GM23248 (cell line): ENCODE data around the gene HIPK2. TPM values are rescaled to one million over a fixed set of nuclear protein-coding genes. Genes with fewer than 3 reads are reported as not detected.

Experiments
- DNase-seq: peaks from one replicate; pipeline ENCODE4 v3.0.0-alpha.2; 2015
- H2AFZ ChIP-seq: fragments of 200-600 bp; sonication (generic); 2 replicates; pipeline ENCODE4 v1.6.1; 2016; ENCODE audit warnings: antibody characterized with exemption
- H3F3A ChIP-seq: fragments of 200-600 bp; sonication (generic); 2 replicates; pipeline ENCODE4 v1.6.1; 2016; ENCODE audit warnings: mild to moderate bottlenecking, antibody characterized with exemption, mixed run types; ENCODE audit not compliant: insufficient read depth
- H3K27ac ChIP-seq: fragments of 200-600 bp; sonication (generic); 2 replicates; pipeline ENCODE4 v1.5.1; 2016; ENCODE audit warnings: mild to moderate bottlenecking
- H3K27me3 ChIP-seq: fragments of 200-600 bp; sonication (generic); replicated peaks from 2 replicates; pipeline ENCODE4 v1.6.1; 2016; ENCODE audit warnings: mild to moderate bottlenecking; ENCODE audit not compliant: insufficient read depth
- H3K36me3 ChIP-seq: fragments of 200-600 bp; sonication (generic); 2 replicates; pipeline ENCODE4 v1.6.1; 2016; ENCODE audit warnings: low read depth, mild to moderate bottlenecking
- H3K4me1 ChIP-seq: fragments of 200-600 bp; sonication (generic); 2 replicates; pipeline ENCODE4 v1.6.1; 2016; ENCODE audit warnings: mild to moderate bottlenecking; ENCODE audit not compliant: insufficient read depth
- H3K4me2 ChIP-seq: fragments of 200-600 bp; sonication (generic); one replicate; pipeline ENCODE4 v1.6.1; 2016; ENCODE audit warnings: mild to moderate bottlenecking; ENCODE audit not compliant: unreplicated experiment
- H3K4me3 ChIP-seq: fragments of 200-600 bp; sonication (generic); 2 replicates; pipeline ENCODE4 v1.5.1; 2016; ENCODE audit warnings: mild to moderate bottlenecking
- H3K79me2 ChIP-seq: fragments of 200-600 bp; sonication (generic); 2 replicates; pipeline ENCODE4 v1.6.1; 2016; ENCODE audit warnings: mild to moderate bottlenecking; ENCODE audit not compliant: insufficient read depth
- H3K9ac ChIP-seq: fragments of 200-600 bp; sonication (generic); 2 replicates; pipeline ENCODE4 v1.6.1; 2016; ENCODE audit warnings: mild to moderate bottlenecking
- H3K9me2 ChIP-seq: fragments of 200-600 bp; sonication (generic); 2 replicates; pipeline ENCODE4 v1.6.1; 2016; ENCODE audit warnings: mixed run types, mild to moderate bottlenecking, moderate library complexity; ENCODE audit not compliant: insufficient read depth
- H3K9me3 ChIP-seq: fragments of 200-600 bp; sonication (generic); one replicate; pipeline ENCODE4 v1.6.1; 2017; ENCODE audit warnings: low read depth
- H4K20me1 ChIP-seq: fragments of 200-600 bp; sonication (generic); 2 replicates; pipeline ENCODE4 v1.6.0; 2016; ENCODE audit not compliant: insufficient read depth
- EZH2 ChIP-seq: fragments of 200-600 bp; sonication (generic); IDR thresholded peaks from 2 replicates; pipeline ENCODE4 v1.6.1; 2018; ENCODE audit warnings: antibody characterized with exemption, mild to moderate bottlenecking; ENCODE audit not compliant: insufficient read depth, poor library complexity, severe bottlenecking
- EZH2phosphoT487 ChIP-seq: fragments of 200-600 bp; sonication (generic); IDR thresholded peaks from 2 replicates; pipeline ENCODE4 v1.6.1; 2018; ENCODE audit warnings: antibody characterized with exemption, moderate library complexity, mild to moderate bottlenecking, low read depth; ENCODE audit not compliant: insufficient read depth
- WGBS, 2 experiments: methylation state at CpG; one replicate each; pipeline ENCODE4 v1.1.6; 2015 to 2017; ENCODE audit warnings: low lambda C conversion rate in 2 of 2, low coverage in 1 of 2; ENCODE audit errors: missing lambda C conversion rate in 2 of 2; 5-methylcytosine and 5-hydroxymethylcytosine counted together
- in situ Hi-C: fragments of 300-500 bp; cut with MboI; formaldehyde crosslinking; loops from 2 replicates; pipeline ENCODE4 v1.15.0; 2020
- polyA plus RNA-seq: library from polyadenylated mRNA; unstranded; fragments of >200 nt; fragmentation: Nextera tagmentation; extraction: Ambion mirVana; gene quantifications from 2 replicates; pipeline ENCODE4 v1.2.1, GENCODE V29; 2016
- total RNA-seq: library from RNA; depleted of rRNA; stranded (reverse); fragments of >200 nt; shearing (Covaris generic); gene quantifications from 2 replicates; pipeline ENCODE4 v1.2.3, GENCODE V29; 2014

Gene HIPK2
- total and polyA plus RNA-seq, 2 experiments from 2014 or later = 4.7 to 7.9 TPM

GRCh38 chr7:139743967-139744767 is 33.6 kb downstream of the HIPK2 start:
- Histone ChIP-seq H2AFZ (no peak overlapping the region), H3K4me3 (no peak overlapping the region), H4K20me1 (no peaks in the 10 kb centered on the region; the same call in 1 of the 2 replicates), H3K27me3 (no peaks in the 10 kb centered on the region), H3K27ac (no peak overlapping the region), H3K4me1 (peaks cover 36% of the 10 kb centered on the region), H3K9me3 (no peaks in the 10 kb centered on the region), H3K9me2 (no peaks in the 10 kb centered on the region), H3K9ac (no peak overlapping the region), H3K79me2 (peaks cover 100% of the 10 kb centered on the region), H3K36me3 (no peaks in the 10 kb centered on the region), H3F3A (peaks cover 6% of the 10 kb centered on the region; the same call in 1 of the 2 replicates), H3K4me2 (no peak overlapping the region)
- 87 to 91% methylated on average over 10 of the region's 10 CpGs for WGBS, 2 experiments
- in situ Hi-C loops = no loop called here
- DNase-seq = no peak
- TF ChIP-seq EZH2phosphoT487 (no peak), EZH2 (no peak)

GRCh38 chr7:139743267-139743966 is 34.4 kb downstream of the HIPK2 start:
- Histone ChIP-seq H3F3A (peaks cover 10% of the 10 kb centered on the region; the same call in 1 of the 2 replicates), H3K27ac (no peak overlapping the region), H3K36me3 (no peaks in the 10 kb centered on the region), H3K27me3 (no peaks in the 10 kb centered on the region), H3K9ac (no peak overlapping the region), H3K4me2 (no peak overlapping the region), H4K20me1 (no peaks in the 10 kb centered on the region; the same call in 1 of the 2 replicates), H2AFZ (no peak overlapping the region), H3K9me2 (no peaks in the 10 kb centered on the region), H3K4me3 (no peak overlapping the region), H3K4me1 (peaks cover 36% of the 10 kb centered on the region), H3K9me3 (no peaks in the 10 kb centered on the region), H3K79me2 (peaks cover 100% of the 10 kb centered on the region)
- WGBS, 2 experiments = 84 to 91% methylated on average over 2 of the region's 2 CpGs
- TF ChIP-seq EZH2 = no peak
- TF ChIP-seq EZH2phosphoT487 = no peak
- in situ Hi-C loops = no loop called here
- no peak for DNase-seq

GRCh38 chr7:139741789-139742344 is 35.9 kb downstream of the HIPK2 start:
- Histone ChIP-seq H2AFZ (no peak overlapping the region), H3K4me3 (no peak overlapping the region), H3K36me3 (no peaks in the 10 kb centered on the region), H3K27ac (no peak overlapping the region), H3K27me3 (no peaks in the 10 kb centered on the region), H3K79me2 (peaks cover 94% of the 10 kb centered on the region), H3K9ac (no peak overlapping the region), H3K9me3 (no peaks in the 10 kb centered on the region), H4K20me1 (no peaks in the 10 kb centered on the region; the same call in 1 of the 2 replicates), H3K4me1 (peaks cover 51% of the 10 kb centered on the region), H3K4me2 (peak overlapping the region; percentile 9), H3K9me2 (no peaks in the 10 kb centered on the region), H3F3A (peaks cover 13% of the 10 kb centered on the region; the same call in 1 of the 2 replicates)
- TF ChIP-seq EZH2 (no peak), EZH2phosphoT487 (no peak)
- in situ Hi-C loops = no loop called here
- DNase-seq = peak; percentile 31
- 86 to 92% methylated on average over 6 of the region's 6 CpGs for WGBS, 2 experiments

GRCh38 chr7:139741239-139741638 is 36.6 kb downstream of the HIPK2 start:
- Histone ChIP-seq H3K27ac (no peak overlapping the region), H3K4me2 (no peak overlapping the region), H3K79me2 (peaks cover 94% of the 10 kb centered on the region), H3K27me3 (no peaks in the 10 kb centered on the region), H3K4me3 (no peak overlapping the region), H3F3A (peaks cover 13% of the 10 kb centered on the region; the same call in 1 of the 2 replicates), H3K9ac (no peak overlapping the region), H4K20me1 (no peaks in the 10 kb centered on the region; the same call in 1 of the 2 replicates), H2AFZ (no peak overlapping the region), H3K9me2 (no peaks in the 10 kb centered on the region), H3K4me1 (peaks cover 54% of the 10 kb centered on the region), H3K36me3 (no peaks in the 10 kb centered on the region), H3K9me3 (no peaks in the 10 kb centered on the region)
- TF ChIP-seq EZH2phosphoT487 (no peak), EZH2 (no peak)
- 81 to 84% methylated on average over 7 of the region's 7 CpGs for WGBS, 2 experiments
- no peak for DNase-seq
- in situ Hi-C loops = no loop called here
